GM15510 (cell line): ENCODE data around the gene SNUPN.

Experiments
- POLR2A ChIP-seq: IDR thresholded peaks from 3 replicates; pipeline ENCODE4 v1.6.1; 2011; ENCODE audit warnings: borderline replicate concordance; ENCODE audit not compliant: insufficient read length; ENCODE audit errors: extremely low read depth

SNUPN gene

GRCh38 chr15:75578173-75578947 lies 47.2 kb downstream of the SNUPN start:
- no peak for TF ChIP-seq POLR2A

DNA sequence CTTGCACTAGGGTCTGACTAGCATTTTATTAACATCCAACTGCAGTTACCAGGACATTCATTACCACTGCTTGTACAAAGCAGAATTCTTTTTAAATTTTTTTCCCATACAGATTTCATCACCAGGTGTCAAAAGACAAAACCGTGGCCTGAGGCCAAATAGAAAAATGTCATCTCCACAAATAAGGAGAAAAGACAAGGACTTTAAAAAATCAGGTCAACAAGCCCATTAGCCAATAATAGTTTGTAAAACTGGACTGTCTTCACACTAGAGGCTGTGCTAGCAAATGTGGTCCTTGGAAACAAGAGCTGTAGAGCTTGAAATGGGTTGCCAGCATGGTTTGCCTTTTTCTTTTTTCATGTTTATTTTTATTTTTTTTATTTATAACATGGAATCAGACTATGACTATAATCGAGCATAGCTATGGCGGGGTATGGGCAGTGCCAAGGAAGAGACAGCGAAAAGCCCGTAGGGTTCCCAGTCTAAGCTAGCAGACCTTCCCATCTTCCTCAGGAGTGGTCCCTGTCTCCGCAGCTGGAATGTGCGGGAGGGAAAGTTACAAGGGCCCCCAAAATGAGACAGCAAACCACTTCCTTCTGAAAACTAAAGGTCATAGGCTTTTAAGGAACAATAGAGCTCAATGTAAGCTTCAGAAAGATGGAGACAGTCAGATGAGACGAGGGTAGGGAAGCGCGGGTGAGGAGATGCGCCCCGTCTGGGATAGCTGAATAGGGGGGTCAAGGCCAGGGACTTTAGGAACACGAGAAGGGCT lies 47.9 kb downstream of the SNUPN start:
- TF ChIP-seq POLR2A = no peak

DNA sequence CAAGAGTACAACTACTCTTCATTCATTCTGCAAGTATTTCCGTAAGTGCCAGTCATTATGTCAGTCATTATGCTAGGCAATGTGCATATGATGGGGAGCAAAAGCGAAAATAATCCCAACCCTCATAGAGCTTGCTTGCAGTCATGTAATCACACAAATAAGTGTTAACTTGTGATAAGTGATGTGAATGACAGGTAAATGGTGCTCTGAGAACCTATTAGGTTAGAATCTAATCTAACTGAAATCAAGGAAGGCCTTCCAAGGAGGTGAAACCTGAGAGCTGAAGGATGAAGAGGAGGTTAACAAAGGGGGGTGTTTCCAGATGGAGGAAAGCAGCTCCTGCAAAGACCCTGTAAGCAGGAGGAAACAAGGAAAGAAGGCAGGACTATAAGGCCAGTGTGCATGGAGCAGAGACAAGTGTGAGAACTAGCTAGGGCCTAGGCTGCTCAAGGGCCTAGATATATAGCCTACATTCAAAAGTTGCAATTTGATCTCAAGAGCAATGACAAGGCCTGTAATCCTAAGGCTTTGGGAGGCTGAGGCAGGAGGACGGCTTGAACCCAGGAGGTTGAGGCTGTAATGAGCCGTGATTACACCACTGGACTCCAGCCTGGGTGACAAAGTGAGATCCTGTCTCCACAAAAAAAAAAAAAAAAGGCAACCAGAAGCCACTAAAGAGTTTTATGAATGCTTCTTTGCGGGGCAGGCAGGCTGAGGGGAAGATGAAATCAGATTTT lies 51.7 kb downstream of the SNUPN start:
- no peak for TF ChIP-seq POLR2A

- no peak for TF ChIP-seq POLR2A
Observed at GRCh38 chr15:75570126-75570845, 55.2 kb downstream of the SNUPN start.

DNA sequence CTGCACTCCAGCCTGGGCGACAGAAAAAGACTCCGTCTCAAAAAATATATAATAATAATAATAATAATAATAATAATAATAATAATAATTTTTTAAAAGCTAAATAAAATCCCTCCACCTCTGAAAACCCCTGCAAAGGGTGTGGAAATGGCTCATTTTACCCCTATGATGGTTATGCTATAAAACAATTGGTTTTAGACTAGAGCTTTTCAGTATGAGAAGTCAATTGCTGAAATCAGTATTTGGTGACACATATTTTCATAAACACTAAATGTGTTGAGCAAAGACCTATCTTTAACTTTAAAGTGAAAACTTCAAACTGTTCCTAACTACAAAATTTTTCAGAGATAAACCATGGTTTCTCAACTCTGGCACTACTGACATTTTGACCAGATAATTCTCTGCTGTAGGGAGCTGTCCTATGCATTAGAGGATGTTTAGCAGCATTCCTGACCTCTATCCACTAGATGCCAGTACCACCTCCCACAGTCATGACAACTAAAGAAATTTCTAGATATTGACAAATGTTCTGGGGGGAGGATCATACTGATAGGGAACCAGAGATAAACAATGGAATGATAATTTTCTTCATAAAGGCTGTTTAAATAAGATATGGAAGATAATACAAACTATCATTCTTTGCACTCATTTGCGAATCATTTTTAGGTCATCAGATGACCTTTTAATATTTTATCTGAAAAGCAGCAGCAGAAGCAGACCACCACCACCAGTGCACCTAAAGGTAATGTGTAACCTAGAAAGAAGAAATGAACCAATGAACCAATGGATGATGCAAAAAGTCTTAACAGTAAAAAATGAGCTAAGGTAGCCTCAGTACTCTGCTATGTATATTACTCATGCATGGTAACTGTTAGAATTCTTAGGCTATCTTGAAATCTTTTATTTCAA lies 60.2 kb downstream of the SNUPN start:
- TF ChIP-seq POLR2A = no peak

DNA sequence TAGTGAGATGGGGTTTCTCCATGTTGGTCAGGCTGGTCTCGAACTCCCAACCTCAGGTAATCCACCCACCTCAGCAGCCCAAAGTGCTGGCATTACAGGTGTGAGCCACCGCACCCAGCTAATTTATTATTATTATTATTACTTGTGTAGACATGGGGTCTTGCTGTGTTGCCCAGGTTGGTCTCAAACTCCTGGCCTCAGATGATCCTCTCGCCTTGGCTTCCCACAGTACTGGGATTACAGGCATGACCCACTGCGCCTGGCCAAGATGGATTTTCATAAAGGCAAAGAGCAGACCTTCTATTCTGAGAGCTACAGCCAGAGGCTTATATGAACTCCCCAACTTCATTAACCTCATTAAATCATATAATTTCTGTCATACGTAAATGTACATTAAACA lies 63.6 kb downstream of the SNUPN start:
- no peak for TF ChIP-seq POLR2A

DNA sequence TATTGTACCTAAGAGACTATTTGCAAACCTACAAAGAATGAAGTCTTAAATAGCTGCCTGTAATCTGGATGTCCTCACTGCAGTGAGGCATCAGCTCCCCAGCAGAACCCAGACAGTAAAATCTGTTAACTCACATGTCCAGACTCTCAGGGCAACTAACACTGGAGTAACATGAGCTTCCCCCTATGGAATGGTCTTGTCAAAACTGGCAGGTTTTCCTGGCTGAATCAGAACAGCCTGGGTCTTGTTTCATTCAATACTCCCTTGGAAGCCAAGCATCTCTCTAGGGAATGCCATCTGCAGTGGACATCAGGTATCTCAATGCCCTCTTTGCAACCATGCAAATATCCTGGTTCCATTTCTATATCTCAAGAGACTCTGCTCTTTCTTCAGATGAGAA lies 70.8 kb downstream of the SNUPN start:
- TF ChIP-seq POLR2A = no peak

GRCh38 chr15:75553659-75554058 lies 71.9 kb downstream of the SNUPN start:
- no peak for TF ChIP-seq POLR2A

- no peak for TF ChIP-seq POLR2A
Observed at GRCh38 chr15:75551091-75551490, 74.4 kb downstream of the SNUPN start.
